PFSK-1 (cell line): ENCODE data around the gene CRAT.

Experiments
- FOXP2 ChIP-seq: optimal IDR thresholded peaks from 2 replicates; pipeline ENCODE3; 2011; ENCODE audit warnings: borderline replicate concordance, control low read depth, inconsistent platforms; ENCODE audit not compliant: insufficient read depth; ENCODE audit errors: extremely low read length, extremely low read depth
- POLR2AphosphoS5 ChIP-seq: IDR thresholded peaks from 2 replicates; pipeline ENCODE4 v1.6.1; 2012; ENCODE audit warnings: low read depth, mild to moderate bottlenecking, control low read depth, low read length, moderate library complexity
- SIN3A ChIP-seq: IDR thresholded peaks from 2 replicates; pipeline ENCODE4 v1.6.1; 2012; ENCODE audit warnings: mild to moderate bottlenecking, low read length, moderate library complexity, borderline replicate concordance; ENCODE audit not compliant: insufficient read depth
- TAF1 ChIP-seq: IDR thresholded peaks from 2 replicates; pipeline ENCODE4 v1.6.1; 2012; ENCODE audit warnings: low read length, control low read depth, borderline replicate concordance; ENCODE audit not compliant: insufficient read depth
- TF ChIP-seq, protein P1 (sequence below), 2 experiments: IDR thresholded peaks; 2 replicates each; pipeline versions ENCODE4 v1.6.1 to v1.8.0; 2011 to 2012; ENCODE audit warnings: low read depth in 2 of 2, low read length in 2 of 2, control low read depth in 1 of 2, inconsistent platforms in 1 of 2, mild to moderate bottlenecking in 1 of 2, moderate library complexity in 1 of 2; ENCODE audit not compliant: insufficient read depth in 1 of 2

The CRAT gene

DNA sequence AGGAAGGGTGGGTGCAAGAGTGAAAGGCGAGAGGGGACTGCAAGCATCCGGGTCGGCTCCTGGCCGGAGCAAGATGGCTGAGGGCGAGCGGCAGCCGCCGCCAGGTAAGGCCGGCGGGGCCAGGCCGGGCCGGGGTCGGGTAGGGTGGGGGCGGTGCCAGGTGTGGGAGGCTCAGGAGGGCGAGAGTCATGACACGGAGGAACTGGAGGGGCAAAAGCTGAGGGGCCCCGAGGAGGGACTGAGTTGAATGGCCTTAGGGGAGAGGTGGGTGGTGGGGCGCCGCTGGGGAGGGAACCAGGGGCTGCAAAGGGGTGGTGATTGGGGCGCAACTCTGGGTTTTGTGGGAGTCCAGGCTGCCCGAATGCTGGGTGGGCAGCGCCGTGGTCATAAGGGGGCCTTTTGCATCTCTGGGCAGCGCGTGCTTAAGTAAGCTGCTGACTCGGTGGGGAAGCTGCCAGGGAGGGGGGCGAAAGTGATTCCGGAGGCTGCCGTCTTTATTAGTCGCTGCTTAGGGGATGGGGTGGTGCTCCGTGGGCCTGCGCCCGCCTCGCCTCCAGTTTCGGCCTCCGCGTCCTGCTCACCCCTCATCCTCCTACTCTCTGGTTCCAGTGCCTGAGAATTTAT, 1.0 kb upstream of the CRAT start:
- TF ChIP-seq, protein P1, sequence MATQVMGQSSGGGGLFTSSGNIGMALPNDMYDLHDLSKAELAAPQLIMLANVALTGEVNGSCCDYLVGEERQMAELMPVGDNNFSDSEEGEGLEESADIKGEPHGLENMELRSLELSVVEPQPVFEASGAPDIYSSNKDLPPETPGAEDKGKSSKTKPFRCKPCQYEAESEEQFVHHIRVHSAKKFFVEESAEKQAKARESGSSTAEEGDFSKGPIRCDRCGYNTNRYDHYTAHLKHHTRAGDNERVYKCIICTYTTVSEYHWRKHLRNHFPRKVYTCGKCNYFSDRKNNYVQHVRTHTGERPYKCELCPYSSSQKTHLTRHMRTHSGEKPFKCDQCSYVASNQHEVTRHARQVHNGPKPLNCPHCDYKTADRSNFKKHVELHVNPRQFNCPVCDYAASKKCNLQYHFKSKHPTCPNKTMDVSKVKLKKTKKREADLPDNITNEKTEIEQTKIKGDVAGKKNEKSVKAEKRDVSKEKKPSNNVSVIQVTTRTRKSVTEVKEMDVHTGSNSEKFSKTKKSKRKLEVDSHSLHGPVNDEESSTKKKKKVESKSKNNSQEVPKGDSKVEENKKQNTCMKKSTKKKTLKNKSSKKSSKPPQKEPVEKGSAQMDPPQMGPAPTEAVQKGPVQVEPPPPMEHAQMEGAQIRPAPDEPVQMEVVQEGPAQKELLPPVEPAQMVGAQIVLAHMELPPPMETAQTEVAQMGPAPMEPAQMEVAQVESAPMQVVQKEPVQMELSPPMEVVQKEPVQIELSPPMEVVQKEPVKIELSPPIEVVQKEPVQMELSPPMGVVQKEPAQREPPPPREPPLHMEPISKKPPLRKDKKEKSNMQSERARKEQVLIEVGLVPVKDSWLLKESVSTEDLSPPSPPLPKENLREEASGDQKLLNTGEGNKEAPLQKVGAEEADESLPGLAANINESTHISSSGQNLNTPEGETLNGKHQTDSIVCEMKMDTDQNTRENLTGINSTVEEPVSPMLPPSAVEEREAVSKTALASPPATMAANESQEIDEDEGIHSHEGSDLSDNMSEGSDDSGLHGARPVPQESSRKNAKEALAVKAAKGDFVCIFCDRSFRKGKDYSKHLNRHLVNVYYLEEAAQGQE (IDR thresholded peaks at IDR 0.05; ENCODE audit: insufficient read depth in 1 of 2, low read depth in 2 of 2, low read length in 2 of 2): no peak
- TF ChIP-seq SIN3A: 0 out of 2 replicates have a peak, but pooled peaks have one; percentile 8

DNA sequence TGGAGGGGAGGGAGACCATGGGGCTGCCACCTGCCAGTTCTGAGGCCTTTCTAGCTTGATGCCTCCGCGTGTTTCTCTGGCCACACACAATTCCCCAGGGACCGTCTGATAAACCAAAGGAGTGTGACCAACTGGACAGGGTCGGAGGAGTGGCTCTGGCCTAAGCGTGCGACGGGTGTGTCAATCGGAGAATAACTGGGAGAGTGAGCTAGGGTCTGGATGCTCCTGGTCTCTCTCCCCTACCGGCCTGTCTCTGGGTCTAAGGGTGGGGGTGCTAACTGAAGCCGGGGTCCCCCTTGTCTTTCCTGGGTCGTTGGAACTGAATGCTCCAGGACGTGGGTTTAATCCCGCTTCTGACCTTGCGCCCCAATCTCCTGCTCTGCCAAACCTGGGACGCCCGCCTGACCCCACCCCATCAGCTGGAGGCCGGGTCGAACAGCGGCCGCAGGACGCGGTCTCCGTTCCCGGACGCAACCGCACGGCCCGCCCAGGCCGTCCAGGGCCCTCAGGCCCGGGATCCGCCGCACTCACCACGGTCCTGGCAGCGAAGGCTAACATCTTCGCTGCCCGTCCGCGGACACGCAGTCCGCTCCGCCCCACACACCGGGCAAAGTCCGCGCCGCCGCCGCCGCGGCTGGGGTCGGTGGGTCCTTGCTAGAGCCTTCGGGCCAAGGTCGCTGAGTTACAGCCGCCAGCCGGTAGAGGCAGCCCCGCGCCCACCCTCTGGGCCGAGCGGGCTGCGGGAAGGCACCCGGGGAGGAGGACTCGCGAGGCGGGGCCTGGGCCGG, 447 bp downstream of the CRAT start:
- TF ChIP-seq, protein P1 (IDR thresholded peaks at IDR 0.05; ENCODE audit: insufficient read depth in 1 of 2, low read depth in 2 of 2, low read length in 2 of 2): no peak
- no peak for TF ChIP-seq POLR2AphosphoS5
- no peak for TF ChIP-seq SIN3A
- TF ChIP-seq TAF1: no peak
- TF ChIP-seq FOXP2: no peak

DNA sequence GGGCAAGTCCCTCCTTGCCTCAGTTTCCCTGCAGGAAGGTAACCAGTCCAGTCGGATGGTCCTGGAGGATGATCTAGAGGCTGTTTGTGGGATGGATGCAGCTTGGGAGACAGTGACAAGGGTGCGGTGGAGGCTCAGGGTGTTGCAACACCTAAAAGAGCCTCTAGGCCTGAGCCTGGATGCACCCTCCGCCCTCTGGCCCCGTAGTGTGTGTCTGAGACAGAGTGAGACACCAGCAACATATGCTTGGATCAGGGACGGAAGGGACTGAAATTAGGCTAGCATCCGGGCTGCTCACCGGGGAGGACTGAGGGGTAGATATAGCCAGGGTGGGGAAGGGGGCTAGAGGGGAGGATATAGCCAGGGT, 1.1 kb downstream of the CRAT start:
- TF ChIP-seq SIN3A: no peak
- TF ChIP-seq TAF1: no peak
- TF ChIP-seq FOXP2: no peak
- TF ChIP-seq, protein P1 (IDR thresholded peaks at IDR 0.05; ENCODE audit: insufficient read depth in 1 of 2, low read depth in 2 of 2, low read length in 2 of 2): no peak
- no peak for TF ChIP-seq POLR2AphosphoS5

DNA sequence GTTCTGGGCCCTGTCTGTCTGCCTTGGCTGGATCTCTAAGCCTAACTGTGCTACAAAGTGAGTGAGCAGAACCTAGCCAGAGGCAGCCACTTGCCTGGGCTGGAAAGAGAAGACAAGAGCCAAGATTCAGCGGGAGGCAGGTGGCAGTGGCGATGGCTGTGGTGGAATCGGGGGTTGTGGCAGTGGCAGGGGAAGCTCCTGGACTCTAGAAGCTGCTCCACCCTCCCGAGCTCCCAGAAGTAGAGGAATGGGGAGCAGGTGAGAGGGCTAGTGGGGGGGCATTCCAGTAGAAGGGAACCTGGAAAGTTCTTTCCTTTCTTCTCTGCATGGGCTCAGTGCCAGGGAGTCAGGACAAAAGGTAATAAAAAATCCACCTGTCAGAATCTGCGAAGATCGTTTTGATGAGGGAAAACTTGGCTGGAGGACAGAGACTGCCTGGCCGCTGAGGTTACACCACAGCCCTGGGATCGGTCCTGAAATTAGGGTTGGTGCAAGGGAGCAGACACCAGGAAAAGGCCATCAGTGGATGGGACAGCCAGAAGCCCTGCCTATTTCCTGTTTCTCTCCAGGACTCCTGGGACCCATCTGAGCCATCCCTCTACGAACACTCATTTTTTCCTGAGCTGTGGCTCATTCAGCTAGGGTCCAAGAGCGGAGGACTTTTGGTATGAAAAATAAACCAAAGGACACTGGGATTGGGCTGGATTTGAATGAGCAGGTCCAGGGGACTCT, 1.6 kb downstream of the CRAT start:
- TF ChIP-seq FOXP2: no peak
- TF ChIP-seq TAF1: no peak
- TF ChIP-seq, protein P1 (IDR thresholded peaks at IDR 0.05; ENCODE audit: insufficient read depth in 1 of 2, low read depth in 2 of 2, low read length in 2 of 2): no peak
- TF ChIP-seq POLR2AphosphoS5: no peak
